K562 (cell line): ENCODE data around the gene BLOC1S4. TPM values are rescaled to one million over a fixed set of nuclear protein-coding genes. Genes with fewer than 3 reads are reported as not detected.

Experiments
- CREB1 ChIP-seq, 2 experiments: sonication (generic) in 1 of 2; formaldehyde crosslinking in 1 of 2; IDR thresholded peaks; 2 replicates each; pipeline versions ENCODE4 v1.6.1 to v1.8.0; 2012 to 2022; ENCODE audit warnings: inconsistent platforms in 1 of 2, mild to moderate bottlenecking in 1 of 2, missing genetic modification reagents in 1 of 2, moderate library complexity in 1 of 2
- FOXP1 ChIP-seq: sonication (generic); formaldehyde crosslinking; IDR thresholded peaks from 2 replicates; pipeline ENCODE4 v1.8.0; 2022; ENCODE audit warnings: mild to moderate bottlenecking, missing genetic modification reagents
- GMEB1 ChIP-seq: fragments of 250-450 bp; sonication (Bioruptor Pico); IDR thresholded peaks from 2 replicates; pipeline ENCODE4 v1.4.0; 2020; ENCODE audit warnings: mild to moderate bottlenecking
- HMG20B ChIP-seq: fragments of 250-450 bp; sonication (Bioruptor Pico); IDR thresholded peaks from 2 replicates; pipeline ENCODE4 v1.5.0; 2021; ENCODE audit warnings: mild to moderate bottlenecking
- HOXB6 ChIP-seq: fragments of 250-450 bp; sonication (Bioruptor Pico); IDR thresholded peaks from 2 replicates; pipeline ENCODE4 v1.5.1; 2022; ENCODE audit warnings: mild to moderate bottlenecking, borderline replicate concordance
- PCBP1 ChIP-seq: fragments of 200-400 bp; formaldehyde crosslinking; IDR thresholded peaks from 2 replicates; pipeline ENCODE4 v1.6.1; 2018; ENCODE audit warnings: mild to moderate bottlenecking, low read depth, low read length; ENCODE audit not compliant: poor library complexity, severe bottlenecking
- RFX7 ChIP-seq: fragments of 250-450 bp; sonication (Bioruptor Pico); IDR thresholded peaks from 2 replicates; pipeline ENCODE4 v1.5.1; 2021; ENCODE audit warnings: mild to moderate bottlenecking
- SRSF1 ChIP-seq: fragments of 200-400 bp; formaldehyde crosslinking; IDR thresholded peaks from 2 replicates; pipeline ENCODE4 v1.6.1; 2017; ENCODE audit warnings: mild to moderate bottlenecking, low read depth, low read length, moderate library complexity
- TOE1 ChIP-seq, 2 experiments: fragments of 450-650 bp in 1 of 2; sonication (generic) in 1 of 2; formaldehyde crosslinking in 1 of 2; IDR thresholded peaks; 2 replicates each; pipeline versions ENCODE4 v1.7.1 to v1.8.0; 2016 to 2022; ENCODE audit warnings: borderline replicate concordance in 2 of 2, mild to moderate bottlenecking in 2 of 2, antibody characterized with exemption in 1 of 2, inconsistent platforms in 1 of 2, low read depth in 1 of 2, missing genetic modification reagents in 1 of 2, moderate library complexity in 1 of 2
- TRIM25 ChIP-seq: fragments of 450-650 bp; IDR thresholded peaks from 2 replicates; pipeline ENCODE4 v1.7.0; 2016; ENCODE audit warnings: borderline replicate concordance
- ZBTB33 ChIP-seq: sonication (generic); formaldehyde crosslinking; IDR thresholded peaks from 2 replicates; pipeline ENCODE4 v1.8.1; 2023; ENCODE audit warnings: mild to moderate bottlenecking, missing genetic modification reagents
- ZNF253 ChIP-seq: fragments of 250-450 bp; sonication (Bioruptor Pico); conservative IDR thresholded peaks from 2 replicates; pipeline ENCODE4 v1.6.1; 2021; ENCODE audit warnings: mild to moderate bottlenecking
- ZNF347 ChIP-seq: fragments of 450-650 bp; formaldehyde crosslinking; IDR thresholded peaks from 2 replicates; pipeline ENCODE4 v1.4.0; 2020; ENCODE audit warnings: low read depth, mild to moderate bottlenecking, moderate library complexity
- ZNF507 ChIP-seq: conservative IDR thresholded peaks from 2 replicates; pipeline ENCODE4 v1.6.1; 2017; ENCODE audit warnings: missing genetic modification characterization, missing compliant biosample characterization
- ZZZ3 ChIP-seq: fragments of 450-650 bp; IDR thresholded peaks from 2 replicates; pipeline ENCODE4 v1.6.1; 2016; ENCODE audit warnings: antibody characterized with exemption, mild to moderate bottlenecking, moderate library complexity
- polyA plus RNA-seq, 8 experiments: library from polyadenylated mRNA; depleted of rRNA in 4 of 8; stranded (reverse) in 5 of 8; unstranded in 3 of 8; fragments of >200 nt; fragmentation: Nextera tagmentation in 2 of 8; fragmentation: Illumina TruSeq in 1 of 8; extraction: Ambion mirVana in 2 of 8; extraction: Trizol in 1 of 8; gene quantifications; 2 replicates each; pipeline versions ENCODE4 v1.2.1 to v1.2.3, GENCODE V29; 2011 to 2014; ENCODE audit warnings: inconsistent platforms in 1 of 8, missing spikeins in 1 of 8
- total RNA-seq, 7 experiments: library from RNA; depleted of rRNA in 6 of 7; stranded (reverse); fragments of >200 nt in 6 of 7; fragmentation: Illumina TruSeq in 2 of 7; extraction: Trizol in 2 of 7; gene quantifications; 2 replicates each; pipeline versions ENCODE4 v1.2.1 to v1.2.3, GENCODE V29; 2011 to 2021; ENCODE audit warnings: low replicate concordance in 1 of 7
- TF ChIP-seq, protein P1 (sequence below): sonication (generic); formaldehyde crosslinking; IDR thresholded peaks from 2 replicates; pipeline ENCODE4 v1.8.1; 2023; ENCODE audit warnings: missing genetic modification reagents, mild to moderate bottlenecking, borderline replicate concordance

BLOC1S4 gene
- total and polyA plus RNA-seq, 9 of the 15 experiments (the other 6 are each of a cell fraction or from before 2014, with no cell fraction given) = 3.1 to 31.6 (median 11.2) TPM

- TF ChIP-seq TOE1 (IDR thresholded peaks at IDR 0.05; ENCODE audit: borderline replicate concordance) (no peak), TOE1 (CRISPR knock-in tag; IDR thresholded peaks at IDR 0.05; ENCODE audit: borderline replicate concordance, low read depth) (no peak), PCBP1 (no peak), HMG20B (no peak), GMEB1 (no peak), ZNF507 (tag) (no peak), HOXB6 (CRISPR knock-in tag) (no peak), SRSF1 (no peak), FOXP1 (CRISPR knock-in tag) (no peak), ZNF347 (CRISPR knock-in tag) (no peak), CREB1 (IDR thresholded peaks at IDR 0.05) (no peak), CREB1 (CRISPR knock-in tag; IDR thresholded peaks at IDR 0.05) (no peak), ZNF253 (CRISPR knock-in tag) (no peak), ZBTB33 (no peak), TRIM25 (no peak), RFX7 (no peak), ZZZ3 (no peak)
- TF ChIP-seq, protein P1, sequence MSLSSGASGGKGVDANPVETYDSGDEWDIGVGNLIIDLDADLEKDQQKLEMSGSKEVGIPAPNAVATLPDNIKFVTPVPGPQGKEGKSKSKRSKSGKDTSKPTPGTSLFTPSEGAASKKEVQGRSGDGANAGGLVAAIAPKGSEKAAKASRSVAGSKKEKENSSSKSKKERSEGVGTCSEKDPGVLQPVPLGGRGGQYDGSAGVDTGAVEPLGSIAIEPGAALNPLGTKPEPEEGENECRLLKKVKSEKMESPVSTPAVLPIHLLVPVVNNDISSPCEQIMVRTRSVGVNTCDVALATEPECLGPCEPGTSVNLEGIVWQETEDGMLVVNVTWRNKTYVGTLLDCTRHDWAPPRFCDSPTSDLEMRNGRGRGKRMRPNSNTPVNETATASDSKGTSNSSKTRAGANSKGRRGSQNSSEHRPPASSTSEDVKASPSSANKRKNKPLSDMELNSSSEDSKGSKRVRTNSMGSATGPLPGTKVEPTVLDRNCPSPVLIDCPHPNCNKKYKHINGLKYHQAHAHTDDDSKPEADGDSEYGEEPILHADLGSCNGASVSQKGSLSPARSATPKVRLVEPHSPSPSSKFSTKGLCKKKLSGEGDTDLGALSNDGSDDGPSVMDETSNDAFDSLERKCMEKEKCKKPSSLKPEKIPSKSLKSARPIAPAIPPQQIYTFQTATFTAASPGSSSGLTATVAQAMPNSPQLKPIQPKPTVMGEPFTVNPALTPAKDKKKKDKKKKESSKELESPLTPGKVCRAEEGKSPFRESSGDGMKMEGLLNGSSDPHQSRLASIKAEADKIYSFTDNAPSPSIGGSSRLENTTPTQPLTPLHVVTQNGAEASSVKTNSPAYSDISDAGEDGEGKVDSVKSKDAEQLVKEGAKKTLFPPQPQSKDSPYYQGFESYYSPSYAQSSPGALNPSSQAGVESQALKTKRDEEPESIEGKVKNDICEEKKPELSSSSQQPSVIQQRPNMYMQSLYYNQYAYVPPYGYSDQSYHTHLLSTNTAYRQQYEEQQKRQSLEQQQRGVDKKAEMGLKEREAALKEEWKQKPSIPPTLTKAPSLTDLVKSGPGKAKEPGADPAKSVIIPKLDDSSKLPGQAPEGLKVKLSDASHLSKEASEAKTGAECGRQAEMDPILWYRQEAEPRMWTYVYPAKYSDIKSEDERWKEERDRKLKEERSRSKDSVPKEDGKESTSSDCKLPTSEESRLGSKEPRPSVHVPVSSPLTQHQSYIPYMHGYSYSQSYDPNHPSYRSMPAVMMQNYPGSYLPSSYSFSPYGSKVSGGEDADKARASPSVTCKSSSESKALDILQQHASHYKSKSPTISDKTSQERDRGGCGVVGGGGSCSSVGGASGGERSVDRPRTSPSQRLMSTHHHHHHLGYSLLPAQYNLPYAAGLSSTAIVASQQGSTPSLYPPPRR (CRISPR knock-in tag) = no peak
Observed at GRCh38 chr4:6676722-6677558, 39.0 kb upstream of the BLOC1S4 start (continued).
